C4-2B (cell line): ENCODE measurements around the gene AMDHD2.
A peak's percentile ranks its signal among the peaks of the same experiment; 100 is the strongest.
"Not testable (repeated sequence)": the region's sequence is repeated elsewhere in the genome, so short reads cannot be mapped to it uniquely, and the experiment has no call there.

Experiments used
- H3K27ac ChIP-seq: fragments of 450-650 bp; 2 replicates; pipeline ENCODE4 v1.5.1; 2017
- CTCF ChIP-seq: fragments of 450-650 bp; conservative IDR thresholded peaks from 2 replicates; pipeline ENCODE4 v1.5.1; 2017; ENCODE audit warnings: mild to moderate bottlenecking
- ZFX ChIP-seq: fragments of 450-650 bp; IDR thresholded peaks from 2 replicates; pipeline ENCODE4 v1.6.1; 2017

The AMDHD2 gene

GRCh38 chr16:2529961-2530628, 9.9 kb downstream of the AMDHD2 start:
- H3K27ac ChIP-seq, result peak overlapping the region; percentile 72; the same call in 1 of the 2 replicates
- no peak for TF ChIP-seq CTCF
- no peak for TF ChIP-seq ZFX

- TF ChIP-seq CTCF, result no peak
- peak overlapping the region; percentile 72 for H3K27ac ChIP-seq
These were observed 10.6 kb downstream of the AMDHD2 start for GRCh38 chr16:2530629-2531318.

GRCh38 chr16:2531371-2531695, 11.2 kb downstream of the AMDHD2 start, which contains the start of gene CEMP1:
Gene CEMP1 (minus strand): TSS chr16:2531408. CDS start chr16:2531073, 335 bp downstream.
- peak within 1 kb of the TSS; percentile 72 for H3K27ac ChIP-seq
- TF ChIP-seq CTCF, result no peak
- no peak for TF ChIP-seq ZFX

- TF ChIP-seq ZFX (no peak), CTCF (no peak)
- peak overlapping the region; percentile 72 for H3K27ac ChIP-seq
These were observed 11.7 kb downstream of the AMDHD2 start for GRCh38 chr16:2531696-2532493.

GRCh38 chr16:2532494-2533141, 12.4 kb downstream of the AMDHD2 start:
- peak overlapping the region; percentile 72 for H3K27ac ChIP-seq
- TF ChIP-seq ZFX (no peak), CTCF (no peak)

- peak overlapping the region; percentile 72 for H3K27ac ChIP-seq
These were observed 13.1 kb downstream of the AMDHD2 start for GRCh38 chr16:2533142-2533755.

- TF ChIP-seq CTCF (no peak), ZFX (no peak)
- no peak overlapping the region; the same call in 1 of the 2 replicates for H3K27ac ChIP-seq
These were observed 13.7 kb downstream of the AMDHD2 start for GRCh38 chr16:2533912-2534311.

GRCh38 chr16:2534335-2534734, 14.2 kb downstream of the AMDHD2 start:
- not testable (repeated sequence) for H3K27ac ChIP-seq
